CD8-positive, alpha-beta memory T cell (primary cell): ENCODE results near the gene UGP2. TPM values are rescaled to one million over a fixed set of nuclear protein-coding genes. Genes with fewer than 3 reads are reported as not detected.
"Not testable (repeated sequence)": the region's sequence is repeated elsewhere in the genome, so short reads cannot be mapped to it uniquely, and the experiment has no call there.

Experiments
- CTCF ChIA-PET: fragments of 350-600 bp; sonication (Branson Sonifier 250); formaldehyde crosslinking; loops from one replicate; lab custom pipeline; 2021; ENCODE audit warnings: antibody characterized with exemption; lab: Charles Lee
- POLR2A ChIA-PET: fragments of 350-600 bp; sonication (Branson Sonifier 250); formaldehyde crosslinking; loops from one replicate; lab custom pipeline; 2021; ENCODE audit warnings: antibody characterized with exemption; lab: Charles Lee
- DNase-seq, 5 donors: peaks; one replicate each; pipeline versions ENCODE4 v3.0.0 to v3.0.0-alpha.2; 2020 to 2022; ENCODE audit warnings: mixed read lengths in 1 of 5
- H3K27ac ChIP-seq: one replicate; pipeline ENCODE4 v1.7.0; 2013; ENCODE audit warnings: low read depth, mild to moderate bottlenecking, low read length, moderate library complexity
- H3K27me3 ChIP-seq: 2 replicates; pipeline ENCODE4 v1.7.0; 2013; ENCODE audit warnings: low read length, mild to moderate bottlenecking; ENCODE audit not compliant: insufficient read depth, poor library complexity, severe bottlenecking
- H3K36me3 ChIP-seq: 2 replicates; pipeline ENCODE4 v1.7.0; 2013; ENCODE audit warnings: mild to moderate bottlenecking, low read length, moderate library complexity; ENCODE audit not compliant: insufficient read depth
- H3K4me1 ChIP-seq: 2 replicates; pipeline ENCODE4 v1.7.0; 2013; ENCODE audit warnings: mild to moderate bottlenecking, low read length, moderate library complexity; ENCODE audit not compliant: insufficient read depth
- H3K4me3 ChIP-seq: 2 replicates; pipeline ENCODE4 v1.7.0; 2013; ENCODE audit warnings: mild to moderate bottlenecking, low read length
- H3K9me3 ChIP-seq: 2 replicates; pipeline ENCODE4 v1.7.0; 2013; ENCODE audit warnings: mild to moderate bottlenecking, low read length
- H3K27ac Mint-ChIP-seq, 8 donors: one replicate each; pipeline ENCODE4 v1.8.0; 2020 to 2021; ENCODE audit warnings: mixed read lengths in 8 of 8, mild to moderate bottlenecking in 6 of 8, inconsistent platforms in 3 of 8, moderate library complexity in 3 of 8
- H3K27me3 Mint-ChIP-seq, 2 donors: one replicate each; pipeline ENCODE4 v1.8.0; 2020 to 2021; ENCODE audit warnings: mixed read lengths in 2 of 2, mild to moderate bottlenecking in 1 of 2, moderate library complexity in 1 of 2
- H3K36me3 Mint-ChIP-seq, 3 donors: one replicate each; pipeline ENCODE4 v1.8.0; 2020 to 2021; ENCODE audit warnings: mixed read lengths in 3 of 3, inconsistent platforms in 1 of 3, mild to moderate bottlenecking in 1 of 3
- H3K4me1 Mint-ChIP-seq, 3 donors: one replicate each; pipeline ENCODE4 v1.8.0; 2020 to 2021; ENCODE audit warnings: mixed read lengths in 3 of 3, inconsistent platforms in 1 of 3, mild to moderate bottlenecking in 1 of 3
- H3K4me3 Mint-ChIP-seq, 7 donors: one replicate each; pipeline ENCODE4 v1.8.0; 2020 to 2021; ENCODE audit warnings: mixed read lengths in 7 of 7, mild to moderate bottlenecking in 6 of 7, moderate library complexity in 4 of 7, inconsistent platforms in 2 of 7
- H3K9me3 Mint-ChIP-seq, 5 donors: one replicate each; pipeline ENCODE4 v1.8.0; 2020 to 2022; ENCODE audit warnings: mixed read lengths in 5 of 5, mild to moderate bottlenecking in 3 of 5, moderate library complexity in 2 of 5, inconsistent platforms in 1 of 5
- polyA plus RNA-seq: library from polyadenylated mRNA; unstranded; fragments of 300-500 nt; fragmentation: Illumina TruSeq; gene quantifications from one replicate; pipeline ENCODE4 v1.2.3, GENCODE V29; 2021
- total RNA-seq, 2 experiments: library from RNA; stranded (reverse); gene quantifications; one replicate each; pipeline ENCODE4 v1.2.3, GENCODE V29; 2021

UGP2 gene
- total and polyA plus RNA-seq, 3 experiments from 2014 or later = 59.2 to 131 (median 59.8) TPM

DNA sequence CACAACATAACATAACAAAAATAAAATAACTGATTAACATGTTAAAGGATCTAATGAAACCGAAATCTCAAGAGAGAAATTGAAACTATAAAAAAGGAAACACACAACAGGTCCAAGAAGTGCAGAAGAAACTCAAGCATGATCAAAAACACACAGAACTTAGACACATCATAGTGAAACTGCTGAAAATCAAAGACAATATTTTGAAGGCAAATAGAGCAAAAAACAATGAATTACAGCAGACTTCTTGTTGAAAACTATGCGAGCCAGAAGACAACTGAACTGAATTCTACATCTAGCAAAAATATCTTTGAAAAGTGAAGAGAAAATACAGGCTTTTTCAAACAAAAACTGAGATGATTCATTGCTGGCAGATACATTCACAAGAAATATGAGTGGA is 61.3 kb downstream of the UGP2 start:
- Mint-ChIP-seq H3K4me3 (no peak overlapping the region), H3K27ac (no peak overlapping the region), H3K4me1 (peaks cover 0 to 13% (median 7%) of the 10 kb centered on the region in 3 donors), H3K27me3 (no peaks in the 10 kb centered on the region), H3K9me3 (peaks cover 10 to 26% (median 18%) of the 10 kb centered on the region in 5 donors), H3K36me3 (peaks cover 37 to 80% (median 54%) of the 10 kb centered on the region in 3 donors)
- Histone ChIP-seq H3K27ac (no peak overlapping the region), H3K9me3 (no peaks in the 10 kb centered on the region), H3K27me3 (no peaks in the 10 kb centered on the region), H3K4me1 (no peaks in the 10 kb centered on the region), H3K36me3 (peaks cover 4% of the 10 kb centered on the region), H3K4me3 (no peak overlapping the region)
- CTCF ChIA-PET = no interaction called here
- no peak for DNase-seq
- POLR2A ChIA-PET = no interaction called here

DNA sequence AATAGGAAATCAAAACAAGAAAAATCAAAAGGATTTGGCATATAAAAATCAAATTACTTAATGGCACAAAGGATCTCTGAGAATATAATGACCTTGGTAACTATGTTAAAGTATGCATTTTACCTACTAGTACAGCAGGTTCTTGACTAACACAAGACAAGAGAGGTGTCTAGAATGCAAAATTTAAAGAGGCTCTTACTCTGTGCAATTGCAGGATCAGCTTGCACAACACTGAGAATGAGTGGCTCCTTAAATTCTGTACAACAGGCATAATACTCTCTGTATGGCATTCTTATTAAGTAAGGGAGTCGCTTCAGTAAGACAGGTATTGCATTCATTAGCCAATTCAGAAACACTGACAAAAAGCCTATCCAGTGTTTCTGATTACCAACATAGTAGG is 72.6 kb downstream of the UGP2 start:
- POLR2A ChIA-PET = no interaction called here
- H3K4me1 ChIP-seq = no peaks in the 10 kb centered on the region
- Mint-ChIP-seq H3K9me3 (no peaks in the 10 kb centered on the region), H3K4me1 (peaks cover 0 to 4% (median 0%) of the 10 kb centered on the region in 3 donors), H3K27me3 (no peaks in the 10 kb centered on the region), H3K4me3 (no peak overlapping the region), H3K36me3 (peaks cover 7 to 76% (median 32%) of the 10 kb centered on the region in 3 donors), H3K27ac (no peak overlapping the region)
- DNase-seq = no peak
- H3K4me3 ChIP-seq = no peak overlapping the region
- no peak overlapping the region for H3K27ac ChIP-seq
- H3K9me3 ChIP-seq = no peaks in the 10 kb centered on the region
- peaks cover 19% of the 10 kb centered on the region for H3K36me3 ChIP-seq
- CTCF ChIA-PET = no interaction called here
- H3K27me3 ChIP-seq = no peaks in the 10 kb centered on the region

DNA sequence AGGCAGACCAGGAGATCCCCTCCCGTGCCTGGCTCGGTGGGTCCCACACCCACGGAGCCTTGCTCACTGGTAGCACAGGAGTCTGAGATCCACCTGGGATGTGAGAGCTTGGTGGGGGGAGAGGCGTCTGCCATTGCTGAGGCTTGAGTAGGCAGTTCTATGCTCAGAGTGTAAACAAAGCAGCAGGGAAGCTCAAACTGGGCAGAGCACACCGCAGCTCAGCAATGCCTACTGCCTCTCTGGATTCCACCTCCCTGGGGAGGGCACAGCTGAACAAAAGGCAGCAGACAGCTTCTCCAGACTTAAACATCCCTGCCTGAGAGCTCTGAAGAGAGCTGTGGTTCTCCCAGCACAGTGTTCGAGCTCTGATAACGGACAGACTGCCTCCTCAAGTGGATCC is 85.1 kb downstream of the UGP2 start:
- ChIA-PET CTCF (no interaction called here), POLR2A (no interaction called here)
- Mint-ChIP-seq H3K4me1 (peaks cover 13 to 47% (median 19%) of the 10 kb centered on the region in 3 donors), H3K27ac (no peak overlapping the region), H3K36me3 (peaks cover 25 to 62% (median 31%) of the 10 kb centered on the region in 3 donors), H3K4me3 (no peak overlapping the region), H3K27me3 (no peaks in the 10 kb centered on the region), H3K9me3 (peaks cover 0 to 5% (median 0%) of the 10 kb centered on the region in 5 donors)
- Histone ChIP-seq H3K4me3 (no peak overlapping the region), H3K27ac (no peak overlapping the region), H3K9me3 (no peaks in the 10 kb centered on the region), H3K4me1 (no peaks in the 10 kb centered on the region), H3K36me3 (no peaks in the 10 kb centered on the region), H3K27me3 (no peaks in the 10 kb centered on the region)
- DNase-seq = no peak

DNA sequence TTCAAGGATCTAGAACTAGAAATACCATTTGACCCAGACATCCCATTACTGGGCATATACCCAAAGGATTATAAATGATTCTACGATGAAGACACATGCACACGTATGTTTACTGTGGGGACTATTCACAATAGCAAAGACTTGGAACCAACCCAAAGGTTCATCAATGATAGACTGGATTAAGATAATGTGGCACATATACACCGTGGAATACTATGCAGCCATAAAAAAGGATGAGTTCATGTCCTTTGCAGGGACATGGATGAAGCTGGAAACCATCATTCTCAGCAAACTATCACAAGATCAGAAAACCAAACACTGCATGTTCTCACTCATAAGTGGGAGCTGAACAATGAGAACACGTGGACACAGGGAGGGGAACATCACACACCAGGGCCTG is 90.4 kb downstream of the UGP2 start:
- H3K4me1 Mint-ChIP-seq = peaks cover 13 to 35% (median 19%) of the 10 kb centered on the region in 3 donors
- H3K9me3 Mint-ChIP-seq = peaks cover 0 to 10% (median 0%) of the 10 kb centered on the region in 5 donors
- H3K4me1 ChIP-seq, H3K27me3 ChIP-seq, DNase-seq, H3K9me3 ChIP-seq, H3K4me3 Mint-ChIP-seq, H3K4me3 ChIP-seq, H3K36me3 ChIP-seq, H3K27ac ChIP-seq, H3K27ac Mint-ChIP-seq, CTCF ChIA-PET, H3K27me3 Mint-ChIP-seq, POLR2A ChIA-PET: not testable (repeated sequence)
- H3K36me3 Mint-ChIP-seq = peaks cover 31 to 66% (median 46%) of the 10 kb centered on the region in 3 donors

Other genes starting within 250 kb of the UGP2 start
- gene VPS54, start 177.5 kb downstream of the UGP2 start, total RNA-seq = 10 to 100 TPM; 10.7 to 11.3 TPM
- 10.9 TPM for gene VPS54, start 177.5 kb downstream of the UGP2 start, polyA plus RNA-seq